ENCODE measurements around the gene TOMM34.

The TOMM34 gene

GRCh38 chr20:44962483-44962882, 2.3 kb upstream of the TOMM34 start:
- TF ChIP-seq CTCF (IDR thresholded peaks at IDR 0.05) (no peak), ZFX (IDR thresholded peaks at IDR 0.05; ENCODE audit: borderline replicate concordance) (no peak)
- no peak overlapping the region for H3K27ac ChIP-seq

- H3K27ac ChIP-seq: no peak overlapping the region
Observed at GRCh38 chr20:44961870-44962267, 1.7 kb upstream of the TOMM34 start.

GRCh38 chr20:44961011-44961869, 1.0 kb upstream of the TOMM34 start:
- peak overlapping the region; percentile 50; the same call in 1 of the 2 replicates for H3K27ac ChIP-seq
- TF ChIP-seq CTCF (IDR thresholded peaks at IDR 0.05) (no peak), ZFX (IDR thresholded peaks at IDR 0.05; ENCODE audit: borderline replicate concordance) (no peak)

More at GRCh38 chr20:44961870-44962267, 1.7 kb upstream of the TOMM34 start:
- TF ChIP-seq ZFX (IDR thresholded peaks at IDR 0.05; ENCODE audit: borderline replicate concordance) (no peak), CTCF (IDR thresholded peaks at IDR 0.05) (no peak)

- TF ChIP-seq CTCF (IDR thresholded peaks at IDR 0.05): no peak
- TF ChIP-seq ZFX (IDR thresholded peaks at IDR 0.05; ENCODE audit: borderline replicate concordance): no peak
- H3K27ac ChIP-seq: peak overlapping the region; percentile 50
Observed at GRCh38 chr20:44959638-44960102, 527 bp downstream of the TOMM34 start.

GRCh38 chr20:44959082-44959637, 1.0 kb downstream of the TOMM34 start:
- peak overlapping the region; percentile 50 for H3K27ac ChIP-seq
- no peak for TF ChIP-seq CTCF (IDR thresholded peaks at IDR 0.05)
- TF ChIP-seq ZFX (IDR thresholded peaks at IDR 0.05; ENCODE audit: borderline replicate concordance): no peak

GRCh38 chr20:44958276-44958675, 1.9 kb downstream of the TOMM34 start:
- no peak overlapping the region for H3K27ac ChIP-seq
- TF ChIP-seq CTCF (IDR thresholded peaks at IDR 0.05) (no peak), ZFX (IDR thresholded peaks at IDR 0.05; ENCODE audit: borderline replicate concordance) (no peak)

- no peak for TF ChIP-seq CTCF (IDR thresholded peaks at IDR 0.05)
- TF ChIP-seq ZFX (IDR thresholded peaks at IDR 0.05; ENCODE audit: borderline replicate concordance): no peak
- no peak overlapping the region for H3K27ac ChIP-seq
Observed at GRCh38 chr20:44956410-44956809, 3.8 kb downstream of the TOMM34 start.
